ENCODE measurements around the gene MRPL32. TPM values are rescaled to one million over a fixed set of nuclear protein-coding genes. Genes with fewer than 3 reads are reported as not detected.

Gene MRPL32
- total RNA-seq, 1 experiment from 2014 or later: 47.5 TPM

- Histone ChIP-seq H3K9me2 (ENCODE audit: insufficient read depth) (no peaks in the 10 kb centered on the region), H3K36me3 (ENCODE audit: control insufficient read depth in 1 of 2, insufficient read depth in 2 of 2, low read length in 2 of 2) (no peaks in the 10 kb centered on the region), H3K27ac (ENCODE audit: low read depth, low read length) (no peak overlapping the region), H3K4me3 (replicated peaks in 1 of 2; ENCODE audit: low read depth in 1 of 2, low read length in 2 of 2) (no peak overlapping the region), H3K27me3 (ENCODE audit: insufficient read depth, low read length) (no peaks in the 10 kb centered on the region), H3K79me2 (ENCODE audit: insufficient read depth, low read length) (no peaks in the 10 kb centered on the region), H3K4me1 (ENCODE audit: control insufficient read depth in 1 of 2, insufficient read depth in 2 of 2, low read length in 2 of 2) (no peaks in the 10 kb centered on the region), H3K4me2 (ENCODE audit: low read length) (no peak overlapping the region), H3K9me3 (ENCODE audit: control insufficient read depth in 1 of 2, insufficient read depth in 1 of 2, low read depth in 1 of 2, low read length in 2 of 2) (peaks cover 0 to 5% of the 10 kb centered on the region in 2 experiments; a peak in 1 of 4 replicates), H2AFZ (ENCODE audit: low read depth, low read length, poor library complexity, severe bottlenecking) (no peak overlapping the region), H3K9ac (ENCODE audit: low read length) (no peak overlapping the region), H4K20me1 (ENCODE audit: insufficient read depth) (no peaks in the 10 kb centered on the region)
- ChIA-PET RAD21 (ENCODE audit: low non-redundant PET in 1 of 2, low total read pairs in 2 of 2, uncharacterized antibody in 2 of 2, unreplicated experiment in 2 of 2) (no interaction called here), POLR2A (no interaction called here), CTCF (no interaction called here)
- intact Hi-C loops (cut with micrococcal nuclease): no loop called here
- no peak for DNase-seq (ENCODE audit: low read depth, low spot score)
- ATAC-seq: no peak
- TF ChIP-seq RAD21 (IDR thresholded peaks at IDR 0.05; ENCODE audit: low read depth): no peak
- no peak for TF ChIP-seq JUND (IDR thresholded peaks at IDR 0.05)
- no TSS peak for BruUV-seq (replicated peaks)
These were observed 49.4 kb downstream of the MRPL32 start for GRCh38 chr7:42981601-42982000.

- DNase-seq (ENCODE audit: low read depth, low spot score) (no peak), ATAC-seq (no peak)
- Histone ChIP-seq H3K4me1 (ENCODE audit: control insufficient read depth in 1 of 2, insufficient read depth in 2 of 2, low read length in 2 of 2) (no peaks in the 10 kb centered on the region), H3K9me3 (ENCODE audit: control insufficient read depth in 1 of 2, insufficient read depth in 1 of 2, low read depth in 1 of 2, low read length in 2 of 2) (peaks cover 0 to 5% of the 10 kb centered on the region in 2 experiments; a peak in 1 of 4 replicates), H2AFZ (ENCODE audit: low read depth, low read length, poor library complexity, severe bottlenecking) (no peak overlapping the region), H3K9me2 (ENCODE audit: insufficient read depth) (no peaks in the 10 kb centered on the region), H3K4me2 (ENCODE audit: low read length) (no peak overlapping the region), H3K9ac (ENCODE audit: low read length) (no peak overlapping the region), H4K20me1 (ENCODE audit: insufficient read depth) (no peaks in the 10 kb centered on the region), H3K79me2 (ENCODE audit: insufficient read depth, low read length) (no peaks in the 10 kb centered on the region), H3K36me3 (ENCODE audit: control insufficient read depth in 1 of 2, insufficient read depth in 2 of 2, low read length in 2 of 2) (no peaks in the 10 kb centered on the region), H3K27ac (ENCODE audit: low read depth, low read length) (no peak overlapping the region), H3K27me3 (ENCODE audit: insufficient read depth, low read length) (no peaks in the 10 kb centered on the region), H3K4me3 (replicated peaks in 1 of 2; ENCODE audit: low read depth in 1 of 2, low read length in 2 of 2) (no peak overlapping the region)
- intact Hi-C loops (cut with micrococcal nuclease): no loop called here
- ChIA-PET POLR2A (no interaction called here), RAD21 (ENCODE audit: low non-redundant PET in 1 of 2, low total read pairs in 2 of 2, uncharacterized antibody in 2 of 2, unreplicated experiment in 2 of 2) (no interaction called here), CTCF (no interaction called here)
- no TSS peak for BruUV-seq (replicated peaks)
- TF ChIP-seq EZH2phosphoT487 (IDR thresholded peaks at IDR 0.05; ENCODE audit: borderline replicate concordance) (no peak), CTCF (IDR thresholded peaks at IDR 0.05 in 2 of 3, conservative IDR thresholded peaks at IDR 0.05 in 1 of 3; ENCODE audit: borderline replicate concordance in 1 of 3, insufficient read depth in 1 of 3, low read depth in 2 of 3, low read length in 2 of 3) (0 out of 6 replicates have a peak, but pooled peaks of 1 of the 3 experiments have one; percentile 4)
These were observed 50.5 kb downstream of the MRPL32 start for GRCh38 chr7:42982604-42983115.

Data from HCT116 (cell line).